Retinal pigment epithelial cell (primary cell): Measurements from ENCODE around the gene PNN.
"Not testable (repeated sequence)": the region's sequence is repeated elsewhere in the genome, so short reads cannot be mapped to it uniquely, and the experiment has no call there.

Experiments
- DNase-seq: peaks from one replicate; pipeline ENCODE4 v3.0.0-alpha.2; 2010; ENCODE audit warnings: low read depth
- H3K4me3 ChIP-seq: 2 replicates; pipeline ENCODE4 v1.5.1; 2011; ENCODE audit warnings: mild to moderate bottlenecking, low read length, control low read depth, moderate library complexity
- TF ChIP-seq, protein P1 (sequence below): conservative IDR thresholded peaks from 2 replicates; pipeline ENCODE4 v1.5.1; 2011; ENCODE audit warnings: low read depth, low read length, control low read depth, inconsistent platforms

PNN gene

DNA sequence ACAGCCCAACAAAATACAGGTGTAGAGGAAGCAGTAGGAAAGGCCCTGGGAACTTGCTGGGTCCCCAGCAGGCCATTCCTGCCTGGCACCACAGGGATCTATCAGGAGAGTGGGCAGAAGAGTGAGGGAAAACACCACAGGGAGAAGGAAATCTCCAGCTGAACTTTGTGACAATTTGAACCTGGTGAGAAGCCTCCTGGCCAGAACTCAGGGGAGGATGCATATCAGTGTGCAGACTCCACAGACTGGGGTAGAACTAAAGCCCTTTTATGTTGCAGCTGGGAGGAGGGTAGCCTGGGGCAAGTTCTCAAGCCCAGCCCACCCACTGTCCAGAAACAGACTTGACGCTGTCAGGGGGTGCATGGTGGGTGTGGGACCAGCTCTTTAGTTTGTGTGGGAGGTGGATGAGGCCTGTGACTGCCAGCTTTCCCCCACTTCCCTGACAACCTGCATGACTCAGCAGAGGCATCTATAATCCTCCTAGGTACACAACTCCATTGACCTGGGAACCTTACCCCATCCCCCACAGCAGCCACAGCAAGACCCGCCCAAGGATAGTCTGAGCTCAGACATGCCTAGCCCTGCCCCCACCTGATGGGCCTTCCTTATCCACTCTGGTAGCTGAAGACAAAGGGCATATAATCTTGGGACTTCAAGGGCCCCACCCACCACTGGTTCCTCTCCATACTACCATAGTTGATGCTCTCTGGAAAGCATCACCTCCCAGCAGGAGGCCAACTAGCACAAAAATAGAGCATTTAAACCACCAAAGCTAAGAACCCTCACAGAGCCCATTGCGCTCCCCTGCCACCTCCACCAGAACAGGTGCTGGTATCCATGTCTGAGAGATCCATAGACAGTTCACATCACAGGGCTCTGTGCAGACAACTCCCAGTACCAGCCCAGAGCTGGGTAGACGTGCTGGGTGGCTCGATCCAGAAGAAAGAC is 28.9 kb downstream of the PNN start:
- DNase-seq: no peak
- TF ChIP-seq, protein P1, sequence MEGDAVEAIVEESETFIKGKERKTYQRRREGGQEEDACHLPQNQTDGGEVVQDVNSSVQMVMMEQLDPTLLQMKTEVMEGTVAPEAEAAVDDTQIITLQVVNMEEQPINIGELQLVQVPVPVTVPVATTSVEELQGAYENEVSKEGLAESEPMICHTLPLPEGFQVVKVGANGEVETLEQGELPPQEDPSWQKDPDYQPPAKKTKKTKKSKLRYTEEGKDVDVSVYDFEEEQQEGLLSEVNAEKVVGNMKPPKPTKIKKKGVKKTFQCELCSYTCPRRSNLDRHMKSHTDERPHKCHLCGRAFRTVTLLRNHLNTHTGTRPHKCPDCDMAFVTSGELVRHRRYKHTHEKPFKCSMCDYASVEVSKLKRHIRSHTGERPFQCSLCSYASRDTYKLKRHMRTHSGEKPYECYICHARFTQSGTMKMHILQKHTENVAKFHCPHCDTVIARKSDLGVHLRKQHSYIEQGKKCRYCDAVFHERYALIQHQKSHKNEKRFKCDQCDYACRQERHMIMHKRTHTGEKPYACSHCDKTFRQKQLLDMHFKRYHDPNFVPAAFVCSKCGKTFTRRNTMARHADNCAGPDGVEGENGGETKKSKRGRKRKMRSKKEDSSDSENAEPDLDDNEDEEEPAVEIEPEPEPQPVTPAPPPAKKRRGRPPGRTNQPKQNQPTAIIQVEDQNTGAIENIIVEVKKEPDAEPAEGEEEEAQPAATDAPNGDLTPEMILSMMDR: no peak
- H3K4me3 ChIP-seq: no peak overlapping the region

DNA sequence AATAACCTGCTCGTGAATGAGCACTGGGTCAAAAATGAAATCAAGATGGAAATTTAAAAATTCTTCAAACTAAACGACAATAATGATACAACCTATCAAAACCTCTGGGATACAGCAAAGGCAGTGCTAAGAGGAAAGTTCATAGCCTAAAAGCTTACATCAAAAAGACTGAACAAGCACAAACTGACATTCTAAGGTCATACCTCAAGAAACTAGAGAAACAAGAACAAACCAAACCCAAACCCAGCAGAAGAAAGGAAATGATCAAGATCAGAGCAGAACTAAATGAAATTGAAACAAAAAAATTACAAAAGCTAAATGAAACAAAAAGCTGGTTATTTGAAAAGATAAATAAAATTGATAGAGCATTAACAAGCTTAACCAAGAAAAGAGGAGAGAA is 32.4 kb downstream of the PNN start:
- not testable (repeated sequence) for H3K4me3 ChIP-seq, DNase-seq

DNA sequence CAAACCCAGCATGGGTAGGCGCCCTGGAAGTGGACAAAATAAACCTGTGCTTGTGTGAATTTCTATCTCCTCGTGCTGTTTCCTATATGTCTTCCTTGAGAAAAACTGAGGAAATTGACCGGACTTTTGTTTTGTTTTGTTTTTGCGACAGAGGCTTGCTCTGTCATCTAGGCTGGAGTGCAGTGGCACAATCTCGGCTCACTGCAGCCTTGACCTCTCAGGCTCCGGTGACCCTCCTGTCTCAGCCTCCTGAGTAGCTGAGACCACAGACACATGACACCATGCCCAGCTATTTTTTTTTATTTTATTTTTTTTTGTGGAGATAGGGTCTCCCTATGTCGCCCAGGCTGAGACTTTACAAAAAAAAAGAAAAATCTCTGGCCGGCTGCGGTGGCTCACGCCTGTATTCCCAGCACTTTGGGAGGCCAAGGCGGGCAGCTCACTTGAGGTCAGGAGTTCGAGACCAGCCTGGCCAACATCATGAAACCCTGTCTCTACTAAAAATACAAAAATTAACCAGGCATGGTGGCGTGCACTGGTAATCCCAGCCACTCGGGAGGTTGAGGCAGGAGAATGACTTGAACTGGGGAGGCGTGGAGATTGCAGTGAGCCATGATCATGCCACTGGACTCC is 36.2 kb downstream of the PNN start:
- TF ChIP-seq, protein P1: no peak
- H3K4me3 ChIP-seq: no peak overlapping the region
- no peak for DNase-seq

DNA sequence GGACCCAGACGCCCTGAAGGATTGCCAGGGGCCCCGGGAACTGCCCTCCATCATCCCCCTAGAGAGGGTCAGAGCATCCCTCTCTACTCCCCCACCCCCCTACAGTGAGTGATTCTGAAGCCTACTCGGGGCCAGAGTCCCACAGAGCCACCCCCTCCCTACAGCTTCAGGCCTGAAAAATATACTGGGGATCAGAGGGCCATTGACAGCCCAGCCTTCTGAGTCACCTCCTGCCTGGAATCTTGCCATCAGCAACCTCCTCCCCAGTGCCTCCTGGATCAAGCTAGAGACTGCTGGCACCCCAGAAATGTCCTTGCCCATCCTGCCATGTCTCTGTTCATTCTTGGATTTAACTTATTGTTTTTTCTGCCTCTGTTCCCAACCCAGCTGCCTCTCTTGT is 37.0 kb downstream of the PNN start:
- no peak overlapping the region for H3K4me3 ChIP-seq
- DNase-seq: no peak
- TF ChIP-seq, protein P1: no peak

DNA sequence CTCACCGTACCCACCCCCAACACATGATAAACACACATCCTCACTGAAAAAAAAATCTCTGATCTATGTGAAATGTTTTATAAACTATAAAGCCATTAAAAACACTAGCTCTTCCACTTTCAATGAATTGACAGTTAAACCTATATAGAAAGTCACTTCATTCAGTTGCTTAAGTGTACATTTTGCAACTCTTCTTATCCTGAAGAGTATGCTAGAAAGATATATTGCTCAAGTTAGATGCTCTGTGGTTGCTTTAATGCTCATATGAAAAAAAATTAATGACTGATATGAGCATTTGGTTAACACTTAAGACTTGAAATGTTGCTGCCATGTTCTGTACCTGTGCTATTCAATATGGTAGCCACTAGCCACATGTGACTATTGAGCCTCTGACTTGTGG is 37.6 kb downstream of the PNN start:
- TF ChIP-seq, protein P1: no peak
- DNase-seq: no peak
- H3K4me3 ChIP-seq: no peak overlapping the region

DNA sequence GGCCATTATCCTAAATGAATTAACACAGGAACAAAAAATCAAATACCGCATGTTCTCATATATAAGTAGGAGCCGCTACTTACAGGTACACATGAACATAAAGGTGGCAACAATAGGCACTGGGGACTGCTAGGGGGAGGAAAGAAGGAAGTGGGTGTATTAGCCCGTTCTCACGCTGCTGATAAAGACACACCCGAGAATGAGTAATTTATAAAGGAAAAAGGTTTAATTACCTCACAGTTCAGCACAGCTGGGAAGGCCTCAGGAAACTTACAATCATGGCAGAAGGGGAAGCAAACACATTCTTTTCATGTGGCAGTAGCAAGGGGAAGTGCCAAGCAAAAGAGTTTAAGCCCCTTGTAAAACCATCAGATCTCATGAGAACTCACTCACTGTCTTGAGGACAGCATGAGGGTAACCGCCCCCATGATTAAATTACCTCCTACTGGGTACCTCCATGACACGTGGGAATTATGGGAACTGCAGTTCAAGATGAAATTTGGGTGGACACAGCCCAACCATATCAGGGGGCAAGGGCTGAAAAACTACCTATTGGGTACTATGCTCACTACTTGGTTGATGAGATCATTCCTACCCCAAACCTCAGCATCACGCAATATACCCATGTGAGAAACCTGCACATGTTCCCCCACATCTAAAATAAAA is 42.3 kb downstream of the PNN start:
- DNase-seq: no peak
- TF ChIP-seq, protein P1: no peak

DNA sequence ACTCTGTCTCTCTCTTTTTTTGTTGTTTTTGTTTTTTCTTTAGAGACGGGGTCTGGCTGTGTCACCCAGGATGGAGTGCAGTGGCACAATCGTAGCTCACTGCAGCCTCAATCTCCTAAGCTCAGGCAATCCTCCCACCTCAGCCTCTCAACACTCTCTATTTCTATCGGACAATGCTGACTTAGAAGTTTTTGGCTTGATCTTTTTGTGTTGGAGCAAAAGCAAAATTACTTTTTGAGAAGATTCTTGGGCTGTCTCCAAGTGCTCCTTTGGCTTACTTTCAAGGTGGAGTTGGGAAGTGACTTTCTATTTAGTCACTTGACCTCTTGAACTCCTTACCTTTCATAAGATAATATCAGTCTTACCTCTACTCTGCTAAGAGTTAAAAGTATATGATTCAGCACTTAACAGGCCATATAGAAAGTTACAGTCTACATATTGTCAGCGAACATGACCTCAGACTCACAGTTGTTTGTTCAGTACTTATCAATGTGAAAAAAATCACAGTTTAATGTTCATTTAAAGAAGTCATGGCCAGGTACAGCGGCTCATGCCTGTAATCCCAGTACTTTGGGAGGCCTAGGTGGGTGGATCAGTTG is 43.2 kb downstream of the PNN start:
- TF ChIP-seq, protein P1: no peak
- no peak overlapping the region for H3K4me3 ChIP-seq
- DNase-seq: no peak

More for the DNA sequence above, 42.3 kb downstream of the PNN start:
- no peak overlapping the region for H3K4me3 ChIP-seq
